Cerebellar nuclear complex (tissue), 1 donor: ENCODE measurements around the gene EXOC3.
A peak's percentile ranks its signal among the peaks of the same experiment; 100 is the strongest.
"Not testable (repeated sequence)": the region's sequence is repeated elsewhere in the genome, so short reads cannot be mapped to it uniquely, and the experiment has no call there.

Experiments used
- DNase-seq, 2 experiments: peaks; one replicate each; lab custom pipeline; 2025; lab: John Stamatoyannopoulos, UW

Gene EXOC3

DNA sequence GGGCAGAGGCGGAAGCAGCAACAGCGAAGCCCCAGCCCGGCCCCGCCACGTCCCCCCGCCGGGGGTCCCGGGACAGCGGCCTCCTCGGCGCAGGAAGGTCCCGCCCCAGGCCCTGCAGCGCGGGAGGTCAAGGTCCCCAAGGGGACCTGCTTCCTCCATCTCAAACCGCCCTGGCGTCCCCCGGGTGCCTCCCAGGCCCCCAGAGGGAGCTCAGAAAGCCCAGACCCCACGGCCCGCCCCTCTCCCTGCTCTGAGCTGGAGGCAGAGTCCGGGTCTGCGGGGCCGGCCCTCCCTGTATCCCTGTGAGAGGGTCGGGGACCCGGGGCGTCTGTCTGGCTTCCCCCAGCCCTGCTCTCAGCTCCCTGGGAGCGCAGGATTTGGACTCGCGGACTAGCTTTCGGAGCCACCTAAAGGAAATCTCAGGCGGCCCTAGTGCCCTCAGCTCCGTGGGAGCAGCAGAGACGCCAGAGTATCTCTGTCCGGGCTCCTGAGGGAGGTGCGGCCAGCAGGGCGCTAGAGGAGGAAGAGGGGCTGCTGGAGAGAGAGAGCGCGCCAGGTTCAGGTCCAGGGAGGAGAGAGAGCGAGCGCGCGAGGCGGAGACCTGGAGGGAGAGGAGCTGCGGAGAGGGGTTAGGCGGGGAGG is 30.7 kb downstream of the EXOC3 start:
- DNase-seq: peak in 1 of 2 experiments; percentile 6

DNA sequence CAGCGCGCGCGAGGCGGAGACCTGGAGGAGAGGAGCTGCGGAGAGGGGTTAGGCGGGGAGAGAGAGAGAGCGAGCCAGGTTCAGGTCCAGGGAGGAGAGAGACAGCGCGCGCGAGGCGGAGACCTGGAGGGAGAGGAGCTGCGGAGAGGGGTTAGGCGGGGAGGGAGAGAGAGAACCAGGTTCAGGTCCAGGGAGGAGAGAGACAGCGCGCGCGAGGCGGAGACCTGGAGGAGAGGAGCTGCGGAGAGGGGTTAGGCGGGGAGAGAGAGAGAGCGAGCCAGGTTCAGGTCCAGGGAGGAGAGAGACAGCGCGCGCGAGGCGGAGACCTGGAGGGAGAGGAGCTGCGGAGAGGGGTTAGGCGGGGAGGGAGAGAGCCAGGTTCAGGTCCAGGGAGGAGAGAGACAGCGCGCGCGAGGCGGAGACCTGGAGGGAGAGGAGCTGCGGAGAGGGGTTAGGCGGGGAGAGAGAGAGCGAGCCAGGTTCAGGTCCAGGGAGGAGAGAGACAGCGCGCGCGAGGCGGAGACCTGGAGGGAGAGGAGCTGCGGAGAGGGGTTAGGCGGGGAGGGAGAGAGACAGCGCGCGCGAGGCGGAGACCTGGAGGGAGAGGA is 31.4 kb downstream of the EXOC3 start:
- not testable (repeated sequence) for DNase-seq

DNA sequence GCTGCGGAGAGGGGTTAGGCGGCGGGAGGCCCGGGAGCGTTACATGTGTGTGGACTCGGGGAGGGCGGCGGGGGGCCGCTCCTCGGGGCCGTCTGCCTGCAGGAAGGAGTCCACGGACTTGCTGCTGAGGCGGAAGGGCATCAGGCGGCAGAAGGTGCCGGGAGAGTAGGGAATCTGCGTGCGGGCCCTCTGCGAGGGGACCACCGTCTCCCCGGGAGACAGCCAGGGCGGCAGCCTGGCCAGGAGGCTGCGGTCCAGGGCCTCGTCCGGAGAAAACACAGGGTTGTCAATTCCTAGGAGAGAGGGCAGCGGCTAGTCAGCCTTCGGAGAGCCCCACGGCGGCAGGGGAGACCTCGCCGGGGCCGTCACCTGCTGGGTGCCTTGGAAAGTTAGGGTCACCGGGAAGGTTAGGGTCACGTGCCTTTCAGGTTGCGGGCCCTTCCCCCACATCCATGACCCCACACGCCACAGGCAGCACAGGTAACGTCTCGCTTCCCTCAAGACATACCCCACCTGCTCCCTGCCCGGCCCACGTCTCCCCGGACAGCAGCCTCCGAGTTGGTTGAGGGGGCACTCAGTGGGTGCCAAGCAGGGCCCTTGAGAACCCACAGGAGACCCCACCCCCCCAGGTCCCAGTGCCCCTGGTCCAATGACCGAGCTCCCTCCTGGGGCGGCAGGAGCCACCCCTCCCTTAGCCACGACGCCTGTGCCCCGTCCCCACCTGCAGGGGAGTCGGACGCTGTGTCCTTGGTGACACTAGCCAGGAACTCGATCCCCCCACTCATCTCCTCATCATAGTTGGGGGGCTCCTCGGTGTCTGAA is 32.1 kb downstream of the EXOC3 start:
- no peak for DNase-seq

DNA sequence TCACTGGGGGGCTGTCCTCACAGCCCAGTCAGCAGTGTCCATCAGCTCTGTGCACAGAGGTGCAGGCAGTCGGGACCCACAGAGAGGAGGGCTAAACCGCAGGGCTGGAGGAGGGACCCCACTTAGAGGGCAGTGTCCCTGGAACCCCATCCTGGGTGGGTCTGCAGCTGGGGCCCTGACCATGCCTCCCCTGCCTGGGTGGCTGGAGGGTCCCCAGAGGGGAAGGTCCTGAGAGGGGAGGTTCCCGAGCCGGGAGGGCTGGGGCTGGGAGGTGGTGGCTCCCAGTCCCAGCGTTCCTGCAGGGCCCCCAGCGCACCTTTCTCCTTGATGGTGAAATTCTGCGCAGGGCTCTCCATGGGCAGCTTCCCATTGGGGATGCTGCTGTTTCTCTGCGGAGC is 32.7 kb downstream of the EXOC3 start:
- no peak for DNase-seq

DNA sequence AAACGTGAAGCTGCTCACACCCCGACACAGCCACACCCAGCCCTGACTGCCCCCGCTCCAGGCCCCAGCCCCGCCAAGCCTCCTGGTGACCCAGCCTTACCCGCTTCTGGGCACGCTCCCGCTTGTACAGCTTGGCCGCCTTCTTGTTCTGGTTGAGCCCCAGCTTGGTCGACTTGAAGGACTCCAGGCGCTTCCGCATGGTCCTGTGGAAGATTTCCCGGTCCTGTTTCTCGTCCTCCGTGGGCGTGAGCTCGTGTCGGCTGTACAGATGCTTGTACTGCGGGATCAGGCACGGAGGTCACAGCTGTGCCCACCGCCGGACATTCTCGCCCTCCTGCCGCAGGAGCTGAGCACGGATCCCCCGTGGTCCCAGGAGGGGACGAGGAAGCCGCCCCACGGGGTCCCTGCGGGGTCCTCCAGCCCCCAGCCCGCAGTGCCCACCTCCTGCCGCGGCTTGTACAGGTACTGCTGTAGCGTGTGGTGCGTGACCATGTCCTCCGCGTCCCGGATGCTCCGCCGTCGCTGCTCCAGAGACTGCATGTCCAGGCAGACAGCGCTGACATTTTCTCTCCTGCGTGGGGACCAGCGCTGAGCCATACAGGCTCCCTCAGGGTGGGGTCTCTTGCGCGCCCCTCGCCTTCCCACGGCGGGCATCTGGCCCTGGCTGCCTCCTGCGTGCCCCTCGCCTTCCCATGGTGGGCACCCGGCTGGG is 33.3 kb downstream of the EXOC3 start:
- DNase-seq: no peak

DNA sequence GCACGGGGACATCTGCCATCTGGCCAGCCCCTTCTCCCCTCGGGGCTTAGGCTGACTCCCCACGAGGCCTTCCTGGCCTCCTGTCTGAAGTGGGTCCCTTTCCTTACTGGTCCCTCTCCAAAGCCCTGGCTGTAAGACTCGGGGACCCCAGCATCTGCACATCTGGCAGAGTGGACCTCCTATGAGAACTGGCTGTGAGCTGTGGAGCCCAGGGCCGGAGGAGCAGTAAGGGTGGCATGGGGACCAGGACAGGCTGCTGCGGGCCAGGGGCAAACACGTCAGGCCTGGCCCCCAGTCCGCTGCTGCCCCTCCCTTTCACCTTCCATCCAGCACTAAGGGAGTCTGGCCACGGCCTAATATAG is 33.8 kb downstream of the EXOC3 start:
- no peak for DNase-seq

DNA sequence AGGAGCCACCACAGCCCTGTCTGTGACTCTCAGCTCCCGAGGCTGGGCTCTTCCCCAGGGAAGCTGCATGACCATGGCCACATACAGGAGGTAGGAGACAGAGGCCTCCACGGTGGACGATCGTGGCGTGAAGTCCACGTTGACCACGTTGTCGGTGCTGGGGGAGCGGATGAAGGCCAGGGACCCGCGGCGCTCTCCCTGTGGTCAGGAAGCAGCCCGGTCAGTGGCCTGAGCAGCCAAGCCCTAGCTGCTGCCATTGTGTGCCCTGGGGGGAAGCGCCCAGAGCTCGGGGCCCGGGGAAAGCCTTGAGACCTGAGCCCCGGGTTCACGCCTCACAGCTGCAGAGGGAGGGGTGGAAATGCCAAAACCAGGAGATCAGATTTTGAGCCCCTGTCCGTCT is 34.3 kb downstream of the EXOC3 start:
- DNase-seq: no peak

DNA sequence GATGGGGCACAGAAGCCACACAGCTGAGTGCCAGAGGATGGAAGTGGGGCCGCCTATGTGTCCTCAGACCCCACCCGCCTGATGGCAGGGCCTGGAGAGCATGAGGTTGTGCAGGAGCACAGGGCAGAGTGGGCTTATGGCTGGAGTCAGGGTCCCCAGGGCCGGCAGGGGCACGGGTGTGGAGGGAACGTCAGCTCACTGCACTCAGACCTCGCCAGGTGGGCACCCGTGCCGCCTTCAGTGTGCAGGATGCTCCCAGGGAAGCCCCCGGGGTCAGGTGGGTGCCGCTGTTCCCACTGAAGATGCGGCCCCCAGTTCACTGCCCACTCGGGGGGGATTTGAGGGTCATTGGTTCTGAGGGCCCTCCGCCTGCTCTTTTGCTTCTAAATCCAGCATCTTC is 34.9 kb downstream of the EXOC3 start:
- no peak for DNase-seq

DNA sequence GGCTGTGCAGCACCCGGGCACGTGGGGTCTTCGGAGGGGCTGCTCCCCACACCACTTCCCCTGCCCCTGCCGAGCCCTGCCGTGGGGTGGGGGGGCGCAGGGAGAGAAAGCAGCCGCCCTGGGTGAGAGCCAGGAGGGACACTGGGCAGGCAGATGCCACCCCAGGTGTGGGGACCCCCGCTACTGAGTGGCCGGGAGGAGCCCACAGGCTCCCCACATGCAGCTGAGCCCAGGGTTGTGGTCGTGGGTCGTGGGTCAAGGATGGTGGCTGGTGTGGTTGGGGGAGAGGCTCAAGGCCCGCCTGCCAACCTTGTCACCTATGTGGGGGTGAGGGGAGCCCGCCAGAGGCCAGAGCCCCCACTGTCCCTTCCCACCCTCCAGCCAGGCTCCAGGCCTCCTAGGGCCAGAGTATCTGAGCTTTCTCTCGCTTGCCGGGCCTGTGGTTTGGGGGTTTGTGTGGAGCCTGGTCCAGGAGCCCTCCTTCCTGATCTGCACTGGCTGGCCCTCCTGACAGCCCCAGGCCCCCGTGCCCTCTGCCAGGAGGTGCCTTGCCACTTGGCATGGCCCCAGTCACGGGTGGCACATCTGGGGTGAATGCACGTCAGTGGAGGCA is 35.5 kb downstream of the EXOC3 start:
- no peak for DNase-seq

DNA sequence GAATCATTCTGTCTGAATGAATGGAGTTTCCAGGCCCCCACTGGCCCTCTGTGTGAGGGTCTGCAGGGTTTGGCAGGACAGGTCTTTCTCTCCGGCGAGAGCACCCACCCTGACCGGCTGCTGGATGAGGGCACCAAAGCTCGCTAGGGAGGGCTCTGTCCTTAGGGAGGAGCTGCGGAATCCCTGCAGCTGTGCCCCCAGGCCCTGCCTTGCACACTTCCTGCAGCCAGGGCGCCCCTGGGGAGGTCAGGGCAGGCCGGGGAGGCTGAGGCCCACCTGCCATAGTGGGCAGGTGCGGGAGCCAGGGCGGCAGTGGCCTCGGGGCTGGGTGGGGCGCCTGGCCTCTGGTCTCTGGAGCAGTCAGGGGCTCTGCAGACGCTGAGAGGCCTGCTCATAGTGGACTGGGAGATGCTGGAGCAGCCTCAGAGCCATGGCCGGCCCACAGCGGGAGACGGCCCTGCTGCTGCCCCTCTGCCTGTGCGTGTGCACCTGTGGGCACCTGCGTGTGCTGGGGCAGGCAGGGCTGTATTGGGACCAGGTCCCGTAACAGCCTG is 36.1 kb downstream of the EXOC3 start:
- no peak for DNase-seq

DNA sequence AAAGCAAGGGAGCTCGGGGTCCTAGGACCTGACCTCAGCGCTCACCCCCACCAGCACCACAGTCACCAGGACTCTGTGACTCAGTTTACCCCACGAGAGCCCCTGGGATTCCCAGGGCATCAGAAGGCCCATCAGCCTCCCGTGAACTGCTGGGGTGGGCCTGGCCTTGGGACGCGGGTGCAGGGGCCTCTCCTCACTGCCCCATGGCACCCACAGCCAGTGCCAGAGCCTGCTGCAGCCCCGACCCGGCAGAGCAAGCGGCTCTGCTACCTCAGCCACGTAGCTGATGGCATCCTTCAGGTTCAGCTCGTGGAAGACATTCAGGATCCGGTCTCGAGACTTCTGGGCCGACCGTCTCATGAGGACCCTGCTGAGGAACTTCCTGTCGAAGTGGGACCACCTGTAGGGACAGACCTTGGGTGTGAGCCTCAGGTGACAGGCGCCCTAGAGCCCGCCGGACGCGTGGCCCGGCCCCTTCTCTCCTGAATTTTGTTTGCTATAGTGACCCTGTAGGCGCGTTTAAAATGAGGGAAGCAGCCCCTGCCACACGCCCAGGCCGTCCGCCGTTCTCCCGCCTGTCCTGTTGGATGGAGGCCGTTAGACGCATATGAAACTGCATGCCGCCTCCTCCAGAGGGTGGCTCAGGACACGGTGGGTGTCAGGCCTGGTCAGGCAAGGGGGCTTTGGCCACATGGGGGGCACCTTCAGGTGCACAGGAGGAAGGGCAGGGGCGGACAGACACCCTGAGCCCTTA is 36.8 kb downstream of the EXOC3 start:
- no peak for DNase-seq

DNA sequence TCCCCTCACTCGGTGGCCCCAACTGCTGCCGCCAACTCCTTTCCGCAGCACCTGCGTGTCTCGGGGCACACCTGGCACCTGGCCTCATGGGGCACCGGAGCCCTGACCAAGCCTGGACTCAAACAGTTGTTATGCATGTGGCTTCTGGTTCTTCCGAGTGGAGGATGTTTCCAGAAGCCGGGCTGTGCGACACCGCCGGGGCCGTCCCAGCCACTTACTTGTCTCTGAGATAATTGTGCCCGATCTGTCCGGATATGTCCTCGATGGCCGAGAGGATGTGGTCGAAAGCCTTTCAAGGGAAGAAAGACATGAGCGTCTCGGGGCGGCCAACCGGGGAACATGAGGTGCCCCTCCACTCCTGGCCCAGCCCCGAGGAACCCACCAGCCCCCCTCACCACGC is 38.4 kb downstream of the EXOC3 start:
- DNase-seq: no peak

DNA sequence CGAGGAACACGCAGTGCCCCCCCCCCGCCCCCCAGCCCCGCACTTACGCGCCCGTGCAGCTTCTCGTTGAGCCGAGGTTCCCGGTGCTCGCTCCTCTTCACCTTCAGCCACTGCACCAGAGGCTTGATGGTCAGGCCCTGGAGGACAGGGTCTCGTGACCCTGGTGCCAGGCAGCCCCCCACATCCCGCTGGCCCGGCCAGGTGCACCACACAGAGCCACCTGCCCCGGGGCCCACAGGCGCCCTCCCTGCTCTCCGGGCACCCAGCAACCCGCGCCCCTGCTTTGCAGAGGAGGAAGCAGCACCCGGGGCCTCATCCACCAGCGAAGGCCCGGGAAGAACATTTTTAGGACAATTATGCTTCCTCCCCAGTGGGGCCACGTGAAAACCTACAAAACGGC is 39.0 kb downstream of the EXOC3 start:
- DNase-seq: no peak

DNA sequence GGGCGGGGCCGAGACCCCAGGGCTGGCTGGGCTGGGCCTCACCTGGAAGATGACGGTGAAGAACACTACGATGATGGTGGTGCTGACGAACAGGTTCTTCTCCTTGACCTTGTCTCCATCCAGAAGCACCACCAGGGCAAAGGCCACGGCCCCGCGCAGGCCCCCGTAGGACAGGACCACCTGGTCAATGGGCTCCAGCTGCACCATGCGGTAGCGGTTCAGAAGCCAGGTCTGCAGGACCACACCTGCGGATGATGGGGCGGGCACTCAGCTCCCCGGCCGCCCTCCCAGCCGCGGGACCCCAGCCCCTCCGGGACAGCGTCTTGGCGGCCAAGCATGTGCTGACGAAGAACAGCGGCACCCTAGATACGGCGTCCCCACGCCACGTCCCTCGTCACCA is 39.5 kb downstream of the EXOC3 start:
- no peak for DNase-seq

DNA sequence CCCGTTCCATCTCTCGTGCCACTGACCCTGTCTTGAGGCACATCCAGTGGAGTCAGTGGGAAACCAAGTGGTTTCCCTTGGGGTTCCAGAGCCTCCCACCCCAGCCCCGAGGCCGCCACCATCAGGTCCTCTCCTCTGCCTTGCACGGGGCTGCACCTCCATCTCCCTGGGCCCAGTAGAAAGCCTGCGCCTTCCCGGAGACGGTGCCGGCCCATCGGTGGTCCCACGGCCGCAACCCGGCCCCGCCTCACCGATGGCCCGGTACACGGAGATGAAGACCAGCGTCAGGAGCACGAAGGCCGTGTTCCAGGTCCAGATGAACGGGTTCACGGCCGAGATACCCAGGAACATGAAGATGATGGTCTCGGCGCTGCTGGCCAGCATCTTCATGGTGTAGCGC is 40.0 kb downstream of the EXOC3 start:
- no peak for DNase-seq

DNA sequence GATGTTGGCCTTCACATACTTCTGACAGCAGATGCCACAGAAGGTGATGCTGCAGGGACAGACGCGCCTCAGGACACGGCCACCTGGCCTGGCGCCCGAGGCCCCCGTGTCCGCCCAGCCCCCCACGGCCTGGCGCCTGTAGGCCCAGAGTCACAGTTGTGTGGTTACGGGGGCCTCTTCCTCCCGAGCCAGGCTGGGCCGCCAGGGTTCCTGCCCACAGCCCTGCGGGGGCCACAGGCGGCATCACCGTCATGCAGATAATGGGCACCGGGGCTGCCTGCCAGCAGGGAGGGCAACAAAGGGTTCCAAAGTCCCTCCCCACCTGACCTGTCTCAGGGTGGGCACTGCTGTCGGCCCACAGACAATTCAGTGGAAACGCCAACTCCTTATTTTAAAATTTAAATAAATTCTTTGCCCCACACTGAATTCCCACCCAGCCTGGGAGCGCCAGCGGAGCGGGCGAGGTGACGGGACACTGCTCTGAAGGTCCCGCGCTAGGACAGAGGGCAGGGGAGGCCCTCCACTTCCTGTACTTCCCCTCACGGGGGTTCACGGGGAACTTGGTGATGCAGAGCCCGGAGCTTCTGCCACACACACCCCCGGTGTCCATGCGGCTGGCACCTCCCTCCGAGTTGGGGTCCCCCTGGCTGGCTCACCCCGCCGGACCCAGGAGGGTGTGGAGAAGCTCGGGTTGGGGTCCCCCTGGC is 40.6 kb downstream of the EXOC3 start:
- no peak for DNase-seq

DNA sequence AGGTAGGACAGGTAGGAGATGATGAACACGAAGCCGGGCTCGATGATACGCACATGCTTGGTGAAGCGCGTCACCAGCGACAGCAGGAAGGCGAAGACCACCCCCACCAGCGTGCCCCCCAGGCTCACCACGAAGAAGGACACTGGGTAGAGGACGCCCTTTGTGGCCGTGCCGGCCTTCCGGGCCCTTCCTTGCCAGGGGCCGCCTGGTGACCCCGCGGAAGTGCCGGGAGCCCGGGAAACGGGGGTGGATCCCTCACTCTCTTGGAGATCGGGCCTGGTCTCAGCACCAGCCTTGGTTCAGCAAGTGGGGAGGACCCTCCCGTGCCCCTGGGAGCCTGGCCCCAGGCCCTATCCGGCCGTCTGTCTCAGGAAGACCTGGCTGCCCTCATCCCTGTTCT is 41.6 kb downstream of the EXOC3 start:
- DNase-seq: no peak

DNA sequence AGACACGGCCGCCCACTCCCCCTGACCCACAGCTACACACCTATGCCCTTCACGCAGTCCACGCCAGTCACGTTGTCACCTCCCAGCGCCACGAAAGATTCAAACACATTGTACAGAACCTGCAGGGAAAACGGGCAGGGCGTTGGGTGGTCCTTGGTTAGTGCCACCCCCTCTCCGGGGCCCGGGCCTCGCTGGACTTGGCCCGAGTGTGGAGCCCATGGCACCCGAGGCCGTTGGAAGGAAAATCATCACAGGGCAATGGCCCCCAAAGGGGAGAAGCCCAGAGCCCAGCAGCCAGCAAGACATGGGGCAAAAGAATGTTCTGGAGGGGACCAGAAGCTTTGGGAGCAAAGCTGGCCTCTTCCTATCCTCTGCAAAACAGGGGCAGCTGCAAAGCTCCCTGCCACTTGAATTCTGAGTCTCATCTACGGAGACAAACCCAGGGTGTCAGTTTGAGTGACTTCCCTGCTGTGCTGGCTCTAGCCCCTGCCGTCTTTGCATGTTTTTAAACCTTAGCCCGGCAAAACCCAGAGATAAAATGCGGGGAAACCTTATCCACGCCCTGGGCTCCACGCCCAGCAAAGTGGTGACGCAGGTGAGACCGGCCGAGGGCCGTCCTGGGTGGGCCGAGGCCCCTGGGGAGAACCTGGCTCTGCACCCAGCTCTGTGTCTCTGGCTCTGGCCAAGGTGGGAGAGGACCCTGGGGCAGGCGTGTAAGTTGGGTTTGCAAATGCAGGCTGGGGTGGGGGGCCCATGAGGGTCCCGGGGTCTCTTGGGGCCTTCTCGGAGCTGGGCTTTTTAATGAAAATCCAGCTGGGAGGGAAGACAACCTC is 42.4 kb downstream of the EXOC3 start:
- DNase-seq: no peak

DNA sequence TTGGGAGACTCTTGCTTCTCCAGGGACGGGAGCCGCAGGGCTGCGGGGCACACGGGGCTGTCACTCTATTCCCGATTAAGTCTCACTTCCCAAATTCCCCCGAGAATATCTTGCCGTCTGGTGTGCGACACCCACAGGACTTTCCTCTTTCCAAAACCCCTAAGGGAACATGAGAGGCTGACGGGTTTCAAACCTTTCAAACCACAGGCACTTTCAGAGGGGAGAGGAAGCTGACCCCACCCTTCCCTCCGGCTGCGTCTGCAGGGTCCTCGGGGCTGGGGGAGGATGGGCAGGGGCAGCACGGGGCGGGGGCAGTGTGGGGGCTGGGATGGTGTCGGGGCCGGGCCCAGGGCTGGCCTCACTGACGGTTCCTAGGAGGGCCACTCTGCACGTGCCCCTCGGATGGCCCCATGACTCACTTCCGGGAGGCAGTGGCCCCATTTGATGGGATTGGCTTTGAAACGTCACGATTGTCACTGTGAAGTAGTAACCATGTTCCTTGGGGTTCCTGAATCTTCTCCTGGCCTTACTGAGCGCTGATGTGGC is 43.0 kb downstream of the EXOC3 start:
- no peak for DNase-seq
